Erythroblast (primary cell): ENCODE measurements around the gene SPATA19.

Experiments
- GATA1 ChIP-seq: IDR thresholded peaks from 2 replicates; pipeline ENCODE4 v1.6.1; 2011; ENCODE audit warnings: low read depth, mild to moderate bottlenecking, control low read depth, low read length, moderate library complexity
- POLR2A ChIP-seq: IDR thresholded peaks from 2 replicates; pipeline ENCODE4 v1.6.1; 2011; ENCODE audit warnings: mild to moderate bottlenecking, low read length

GRCh38 chr11:133887692-133888332, 42.5 kb upstream of the SPATA19 start:
- TF ChIP-seq POLR2A (no peak), GATA1 (no peak)
